Lower leg skin (tissue), 4 donors: Measurements from ENCODE around the gene MSMB. TPM values are rescaled to one million over a fixed set of nuclear protein-coding genes. Genes with fewer than 3 reads are reported as not detected.

Source experiments
- DNase-seq, 2 donors: peaks; one replicate each; pipeline ENCODE4 v3.0.0-alpha.2; 2019; ENCODE audit warnings: low spot score in 2 of 2
- H3K4me3 ChIP-seq: fragments of 200-600 bp; sonication (generic); 2 replicates; pipeline ENCODE4 v1.5.1; 2017; ENCODE audit warnings: mild to moderate bottlenecking, low read depth; ENCODE audit not compliant: poor library complexity, severe bottlenecking
- POLR2A ChIP-seq, 2 donors: fragments of 450-650 bp; IDR thresholded peaks; one replicate each; pipeline ENCODE4 v1.6.1; 2016 to 2017; ENCODE audit warnings: antibody characterized with exemption in 2 of 2, mild to moderate bottlenecking in 1 of 2, moderate library complexity in 1 of 2
- WGBS, 2 donors: methylation state at CpG; one replicate each; pipeline ENCODE4 v1.1.5; 2018; 5-methylcytosine and 5-hydroxymethylcytosine counted together
- intact Hi-C: fragments of 100-400 bp; cut with DNase I; formaldehyde crosslinking; loops from one replicate; pipeline ENCODE4 v1.15.0; 2023; ENCODE audit warnings: low total_unique reads
- total RNA-seq, 4 donors: library from RNA; depleted of rRNA; stranded (reverse); fragments of >200 nt; gene quantifications; one replicate each; pipeline ENCODE4 v1.1.0, GENCODE V29; 2016
- TF ChIP-seq, protein P1 (sequence below), 3 donors: fragments of 450-650 bp; IDR thresholded peaks; one replicate each; pipeline ENCODE4 v1.5.1; 2016; ENCODE audit warnings: antibody characterized with exemption in 3 of 3, mild to moderate bottlenecking in 3 of 3, moderate library complexity in 2 of 3

Gene MSMB
- total RNA-seq, 4 donors from 2014 or later, result 5.5 to 46.7 (median 10.5) TPM

DNA sequence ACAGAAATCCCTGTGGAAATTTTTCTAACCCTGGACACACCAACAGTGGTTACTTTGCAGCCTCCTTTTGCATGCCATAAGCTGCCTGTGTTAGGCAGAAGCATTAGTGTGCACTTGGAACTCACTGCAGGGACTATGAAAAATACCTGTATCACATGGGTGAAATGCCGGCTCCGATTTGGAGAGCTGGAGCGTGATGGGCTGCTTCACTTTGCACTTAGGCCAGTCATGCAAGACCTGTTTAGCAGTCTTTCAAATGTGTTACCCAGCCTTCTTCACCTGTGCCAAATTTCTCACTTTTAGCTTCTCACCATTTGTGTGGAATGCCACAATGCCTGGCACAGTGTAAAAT is 26.9 kb downstream of the MSMB start:
- H3K4me3 ChIP-seq, result no peak overlapping the region
- intact Hi-C loops, result no loop called here
- TF ChIP-seq POLR2A (IDR thresholded peaks at IDR 0.05), result no peak
- TF ChIP-seq, protein P1, sequence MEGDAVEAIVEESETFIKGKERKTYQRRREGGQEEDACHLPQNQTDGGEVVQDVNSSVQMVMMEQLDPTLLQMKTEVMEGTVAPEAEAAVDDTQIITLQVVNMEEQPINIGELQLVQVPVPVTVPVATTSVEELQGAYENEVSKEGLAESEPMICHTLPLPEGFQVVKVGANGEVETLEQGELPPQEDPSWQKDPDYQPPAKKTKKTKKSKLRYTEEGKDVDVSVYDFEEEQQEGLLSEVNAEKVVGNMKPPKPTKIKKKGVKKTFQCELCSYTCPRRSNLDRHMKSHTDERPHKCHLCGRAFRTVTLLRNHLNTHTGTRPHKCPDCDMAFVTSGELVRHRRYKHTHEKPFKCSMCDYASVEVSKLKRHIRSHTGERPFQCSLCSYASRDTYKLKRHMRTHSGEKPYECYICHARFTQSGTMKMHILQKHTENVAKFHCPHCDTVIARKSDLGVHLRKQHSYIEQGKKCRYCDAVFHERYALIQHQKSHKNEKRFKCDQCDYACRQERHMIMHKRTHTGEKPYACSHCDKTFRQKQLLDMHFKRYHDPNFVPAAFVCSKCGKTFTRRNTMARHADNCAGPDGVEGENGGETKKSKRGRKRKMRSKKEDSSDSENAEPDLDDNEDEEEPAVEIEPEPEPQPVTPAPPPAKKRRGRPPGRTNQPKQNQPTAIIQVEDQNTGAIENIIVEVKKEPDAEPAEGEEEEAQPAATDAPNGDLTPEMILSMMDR (IDR thresholded peaks at IDR 0.05), result no peak
- 46 to 49% methylated on average over 3 of the region's 3 CpGs for WGBS, 2 donors
- DNase-seq, result no peak

DNA sequence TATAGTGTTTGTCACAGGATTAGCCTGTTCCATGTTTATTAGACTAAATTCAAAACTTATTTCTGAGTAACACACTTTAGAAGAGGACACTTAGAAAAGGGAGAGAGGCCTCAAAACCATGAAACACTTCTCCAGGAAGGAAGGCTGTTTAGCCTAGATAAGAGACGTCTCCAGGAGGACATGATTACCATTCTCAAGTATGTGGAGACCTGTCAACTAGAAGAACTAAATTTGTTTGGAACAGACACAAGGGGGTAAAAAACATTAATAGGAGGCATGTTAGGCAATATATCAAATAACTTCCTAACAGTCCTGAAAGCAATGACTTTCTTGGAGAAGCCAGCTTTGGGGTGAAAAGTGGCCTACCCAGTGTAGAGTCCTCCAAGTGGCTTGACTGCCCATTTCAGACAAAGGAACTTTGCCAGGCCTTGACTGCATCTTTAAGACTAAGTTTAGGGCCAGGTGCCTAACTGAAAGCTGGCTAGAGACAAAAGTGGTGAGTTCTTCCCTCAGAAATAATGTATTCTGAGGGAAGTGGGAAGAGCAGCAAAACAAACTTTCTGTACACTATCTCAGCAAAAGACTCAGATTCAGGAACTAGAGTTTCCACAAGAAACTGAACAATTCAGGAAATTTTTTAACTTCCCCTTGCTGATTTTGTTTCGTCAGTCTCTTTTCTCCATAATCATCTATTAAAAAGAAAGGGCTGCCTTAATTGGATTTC is 27.5 kb downstream of the MSMB start:
- DNase-seq, result no peak
- WGBS, 2 donors, result 48 to 54% methylated on average over 2 of the region's 2 CpGs
- intact Hi-C loops, result no loop called here
- H3K4me3 ChIP-seq, result no peak overlapping the region
- TF ChIP-seq, protein P1 (IDR thresholded peaks at IDR 0.05), result no peak
- no peak for TF ChIP-seq POLR2A (IDR thresholded peaks at IDR 0.05)

DNA sequence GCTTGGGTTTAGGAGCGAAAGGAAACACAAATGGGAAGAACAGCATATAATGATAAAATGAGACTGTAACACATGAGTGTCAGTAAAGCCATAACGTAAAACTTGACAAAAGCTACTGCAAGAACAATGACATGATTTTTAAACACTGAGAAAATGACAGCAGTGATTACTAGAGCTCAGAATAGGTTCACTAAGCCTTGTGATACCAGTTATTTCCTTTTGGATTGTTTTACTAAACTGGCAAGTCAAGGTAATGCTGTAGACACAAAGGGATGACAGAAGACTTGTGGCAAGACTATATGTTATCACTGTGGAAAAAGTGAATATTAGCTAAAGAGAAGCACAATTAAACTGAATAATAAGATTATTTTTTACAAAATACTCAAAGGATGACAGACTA is 28.3 kb downstream of the MSMB start:
- no peak overlapping the region for H3K4me3 ChIP-seq
- no peak for TF ChIP-seq POLR2A (IDR thresholded peaks at IDR 0.05)
- TF ChIP-seq, protein P1 (IDR thresholded peaks at IDR 0.05), result no peak
- 90 to 94% methylated on average over 2 of the region's 2 CpGs for WGBS, 2 donors
- DNase-seq, result no peak
- intact Hi-C loops, result no loop called here

DNA sequence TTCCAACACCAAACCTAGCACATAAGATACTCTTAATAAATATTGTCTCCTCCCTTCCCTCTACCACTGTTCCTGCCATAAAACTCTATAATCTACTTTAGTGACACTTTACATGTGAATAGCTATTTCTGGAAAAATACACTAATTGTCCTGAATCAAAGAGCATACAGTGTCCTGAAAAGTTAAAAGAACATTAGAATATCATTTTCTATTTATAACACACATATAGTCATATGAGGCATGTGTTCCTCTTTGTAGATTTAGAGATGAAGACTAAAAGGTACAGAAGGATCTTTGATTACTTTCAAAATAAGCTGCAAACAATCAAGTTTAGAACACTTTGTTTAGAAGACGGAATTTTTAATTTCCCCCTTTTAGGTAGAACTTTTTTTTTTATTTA is 29.3 kb downstream of the MSMB start:
- 88 to 95% methylated on average over 1 of the region's 1 CpG for WGBS, 2 donors
- no peak for DNase-seq
- intact Hi-C loops, result no loop called here

DNA sequence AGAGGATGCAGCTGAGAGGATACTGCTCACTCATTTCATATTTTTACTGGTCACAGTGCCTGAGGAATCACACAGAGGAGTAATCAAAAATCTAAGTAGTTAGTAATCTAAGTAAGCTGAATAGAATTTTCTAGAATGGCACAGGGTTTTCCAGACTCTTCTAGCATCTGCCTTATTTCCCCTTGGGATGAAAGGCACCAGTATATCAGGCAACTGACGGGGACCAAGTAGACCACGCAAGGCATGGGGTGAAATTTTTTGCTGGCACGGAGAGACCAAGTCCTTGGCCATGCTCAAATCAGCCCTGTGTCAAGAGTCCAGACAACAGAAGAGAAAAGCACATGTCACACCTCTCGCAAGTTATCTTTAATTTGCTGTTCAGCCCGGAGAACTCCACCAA is 29.9 kb downstream of the MSMB start:
- H3K4me3 ChIP-seq, result no peak overlapping the region
- WGBS, 2 donors, result 95 to 96% methylated on average over 5 of the region's 5 CpGs
- intact Hi-C loops, result no loop called here

More for the DNA sequence above, 29.3 kb downstream of the MSMB start:
- no peak overlapping the region for H3K4me3 ChIP-seq
- no peak for TF ChIP-seq POLR2A (IDR thresholded peaks at IDR 0.05)
- TF ChIP-seq, protein P1 (IDR thresholded peaks at IDR 0.05), result no peak

More for the DNA sequence above, 29.9 kb downstream of the MSMB start:
- TF ChIP-seq, protein P1 (IDR thresholded peaks at IDR 0.05), result no peak
- no peak for TF ChIP-seq POLR2A (IDR thresholded peaks at IDR 0.05)
- no peak for DNase-seq
